Measurements from ENCODE around the gene BRSK2. TPM values are rescaled to one million over a fixed set of nuclear protein-coding genes. Genes with fewer than 3 reads are reported as not detected.

The BRSK2 gene
- total RNA-seq, 1 donor, result 0.36 TPM

- TF ChIP-seq, protein P1, sequence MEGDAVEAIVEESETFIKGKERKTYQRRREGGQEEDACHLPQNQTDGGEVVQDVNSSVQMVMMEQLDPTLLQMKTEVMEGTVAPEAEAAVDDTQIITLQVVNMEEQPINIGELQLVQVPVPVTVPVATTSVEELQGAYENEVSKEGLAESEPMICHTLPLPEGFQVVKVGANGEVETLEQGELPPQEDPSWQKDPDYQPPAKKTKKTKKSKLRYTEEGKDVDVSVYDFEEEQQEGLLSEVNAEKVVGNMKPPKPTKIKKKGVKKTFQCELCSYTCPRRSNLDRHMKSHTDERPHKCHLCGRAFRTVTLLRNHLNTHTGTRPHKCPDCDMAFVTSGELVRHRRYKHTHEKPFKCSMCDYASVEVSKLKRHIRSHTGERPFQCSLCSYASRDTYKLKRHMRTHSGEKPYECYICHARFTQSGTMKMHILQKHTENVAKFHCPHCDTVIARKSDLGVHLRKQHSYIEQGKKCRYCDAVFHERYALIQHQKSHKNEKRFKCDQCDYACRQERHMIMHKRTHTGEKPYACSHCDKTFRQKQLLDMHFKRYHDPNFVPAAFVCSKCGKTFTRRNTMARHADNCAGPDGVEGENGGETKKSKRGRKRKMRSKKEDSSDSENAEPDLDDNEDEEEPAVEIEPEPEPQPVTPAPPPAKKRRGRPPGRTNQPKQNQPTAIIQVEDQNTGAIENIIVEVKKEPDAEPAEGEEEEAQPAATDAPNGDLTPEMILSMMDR (IDR thresholded peaks at IDR 0.05; ENCODE audit: insufficient read depth, low read length), result no peak
- DNase-seq (ENCODE audit: low read depth), result no peak
Measured at GRCh38 chr11:1387961-1388762, 1.6 kb upstream of the BRSK2 start.

GRCh38 chr11:1388763-1389102 is 1.0 kb upstream of the BRSK2 start:
- no peak for DNase-seq (ENCODE audit: low read depth)

More at GRCh38 chr11:1387961-1388762, 1.6 kb upstream of the BRSK2 start:
- no peak overlapping the region for H3K4me3 ChIP-seq (ENCODE audit: low read depth, low read length)

GRCh38 chr11:1389103-1389931 is 417 bp upstream of the BRSK2 start:
- DNase-seq (ENCODE audit: low read depth), result peak; percentile 92
- TF ChIP-seq, protein P1 (IDR thresholded peaks at IDR 0.05; ENCODE audit: insufficient read depth, low read length), result peak; percentile 0
- peak overlapping the region; percentile 64 for H3K4me3 ChIP-seq (ENCODE audit: low read depth, low read length)

More at GRCh38 chr11:1388763-1389102, 1.0 kb upstream of the BRSK2 start:
- TF ChIP-seq, protein P1 (IDR thresholded peaks at IDR 0.05; ENCODE audit: insufficient read depth, low read length), result no peak
- H3K4me3 ChIP-seq (ENCODE audit: low read depth, low read length), result peak overlapping the region; percentile 64

DNA sequence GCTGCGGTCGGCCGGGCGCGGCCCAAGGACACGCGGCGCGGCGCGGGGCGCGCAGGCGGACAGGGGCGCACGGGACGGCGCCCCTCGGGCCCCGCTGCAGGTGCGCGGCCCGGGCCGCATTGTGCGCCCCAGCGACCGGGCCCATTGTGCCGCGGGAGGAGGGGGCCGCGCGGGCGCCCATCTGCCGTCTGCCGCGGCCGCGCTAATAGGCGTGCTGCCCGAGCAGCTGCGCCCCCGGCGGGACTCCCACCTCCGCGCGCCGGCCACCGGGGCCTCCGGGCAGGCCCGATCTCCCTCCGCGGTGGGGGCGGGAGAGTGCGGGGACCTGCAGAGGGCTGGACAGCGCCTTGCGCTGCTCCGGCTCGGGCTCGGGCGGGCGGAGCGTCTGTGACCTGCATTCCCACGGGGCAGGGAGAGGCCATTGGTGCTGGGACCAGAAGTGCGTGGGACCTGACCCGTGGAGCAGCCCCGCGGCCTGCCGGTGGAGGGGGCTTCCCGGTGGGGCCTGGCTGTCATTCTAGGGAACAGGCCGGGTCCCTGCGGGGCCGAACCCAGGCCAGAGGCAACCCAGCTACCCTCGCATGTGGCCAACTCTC is 933 bp downstream of the BRSK2 start:
- no peak for DNase-seq (ENCODE audit: low read depth)
- TF ChIP-seq, protein P1 (IDR thresholded peaks at IDR 0.05; ENCODE audit: insufficient read depth, low read length), result no peak
- H3K4me3 ChIP-seq (ENCODE audit: low read depth, low read length), result no peak overlapping the region

DNA sequence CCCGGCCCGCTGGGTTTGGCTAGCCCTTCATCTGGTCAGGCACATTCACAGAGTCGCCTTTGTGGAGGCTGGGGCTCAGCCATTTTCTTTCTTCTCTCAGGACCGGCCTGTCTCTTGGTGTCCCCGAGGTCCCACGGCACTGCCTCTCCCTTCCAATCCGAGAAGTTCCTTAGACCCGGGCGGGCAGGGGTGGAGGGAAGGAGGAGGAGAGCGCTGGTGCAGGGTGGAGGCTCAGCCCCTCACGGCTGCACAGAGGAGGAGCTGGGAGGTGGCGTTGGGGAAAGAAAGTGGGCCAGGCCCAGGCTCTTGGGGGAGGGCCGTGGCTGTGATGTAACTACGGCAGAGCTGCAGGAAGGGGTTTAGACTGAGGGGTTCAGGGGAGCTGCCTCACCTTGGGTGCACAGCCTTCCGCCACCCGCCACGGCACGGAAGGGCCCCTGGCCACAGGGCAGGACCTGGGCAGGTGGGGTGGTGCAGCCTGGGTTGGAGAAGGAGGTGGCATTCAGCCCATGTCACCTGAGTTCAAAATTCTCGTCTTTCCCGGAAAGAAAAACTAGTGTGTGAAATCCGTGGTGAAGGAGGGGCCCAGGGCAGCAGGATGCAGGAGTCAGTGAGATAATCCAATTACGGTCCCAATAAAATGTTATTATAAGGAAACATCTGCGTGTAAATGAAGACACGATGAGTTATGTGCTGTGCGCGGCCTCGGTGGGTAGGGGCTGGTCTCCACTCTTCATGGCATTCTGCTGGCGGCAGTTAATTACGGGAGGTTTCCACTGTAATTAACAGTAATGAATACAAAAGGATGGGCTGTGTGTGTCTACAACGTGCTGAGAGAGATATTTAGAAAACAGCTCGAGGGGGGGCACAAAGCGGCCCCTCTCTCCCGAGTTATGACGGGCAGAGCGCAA is 1.7 kb downstream of the BRSK2 start:
- no peak overlapping the region for H3K4me3 ChIP-seq (ENCODE audit: low read depth, low read length)
- DNase-seq (ENCODE audit: low read depth), result no peak
- TF ChIP-seq, protein P1 (IDR thresholded peaks at IDR 0.05; ENCODE audit: insufficient read depth, low read length), result no peak

GRCh38 chr11:1392111-1392510 is 2.4 kb downstream of the BRSK2 start:
- no peak overlapping the region for H3K4me3 ChIP-seq (ENCODE audit: low read depth, low read length)
- no peak for DNase-seq (ENCODE audit: low read depth)
- TF ChIP-seq, protein P1 (IDR thresholded peaks at IDR 0.05; ENCODE audit: insufficient read depth, low read length), result no peak
